IMR-90 (cell line): ENCODE measurements around the gene PPARG. TPM values are rescaled to one million over a fixed set of nuclear protein-coding genes. Genes with fewer than 3 reads are reported as not detected.

Experiments used
- ATAC-seq: fragments of 200-7000 bp; cut with Tn5 transposase; 2 replicates; pipeline ENCODE4 v1.9.1; 2020; ENCODE audit warnings: low read depth, mild to moderate bottlenecking, moderate library complexity
- BruUV-seq: library from RNA; stranded (reverse); fragments of 400-500 nt; replicated peaks from 2 replicates; lab custom pipeline; 2021; lab: Mats Ljungman, UMichigan
- CTCF ChIA-PET: fragments of 300-600 bp; formaldehyde crosslinking; extraction: SDS; loops from one replicate; lab custom pipeline; 2021; ENCODE audit warnings: antibody characterized with exemption; lab: Yijun Ruan, JAX
- POLR2A ChIA-PET: fragments of 300-600 bp; sonication (Branson Sonifier 250); formaldehyde crosslinking; loops from one replicate; lab custom pipeline; 2022; ENCODE audit warnings: antibody characterized with exemption; ENCODE audit not compliant: unreplicated experiment; lab: Charles Lee
- DNase-seq: peaks from one replicate; pipeline ENCODE4 v3.0.0; 2013
- H2AFZ ChIP-seq: replicated peaks from 2 replicates; pipeline ENCODE3; 2013; ENCODE audit warnings: low read length, mild to moderate bottlenecking; ENCODE audit not compliant: poor library complexity
- H2AK5ac ChIP-seq: 2 replicates; pipeline ENCODE4 v1.6.1; 2013; ENCODE audit warnings: low read depth, low read length, inconsistent platforms
- H2AK9ac ChIP-seq: replicated peaks from 2 replicates; pipeline ENCODE3; 2013; ENCODE audit warnings: mild to moderate bottlenecking, low read depth, low read length, moderate library complexity; ENCODE audit not compliant: poor library complexity
- H2BK120ac ChIP-seq: 2 replicates; pipeline ENCODE4 v1.6.1; 2013; ENCODE audit warnings: low read depth, low read length, inconsistent platforms
- H2BK15ac ChIP-seq: 3 replicates; pipeline ENCODE4 v1.6.1; 2013; ENCODE audit warnings: low read depth, low read length, inconsistent platforms
- H2BK20ac ChIP-seq: 2 replicates; pipeline ENCODE4 v1.6.1; 2013; ENCODE audit warnings: low read depth, mild to moderate bottlenecking, inconsistent platforms, low read length, moderate library complexity
- H2BK5ac ChIP-seq: 2 replicates; pipeline ENCODE4 v1.6.1; 2013; ENCODE audit warnings: mild to moderate bottlenecking, low read depth, low read length, inconsistent platforms; ENCODE audit not compliant: poor library complexity, severe bottlenecking
- H3K14ac ChIP-seq: replicated peaks from 2 replicates; pipeline ENCODE4 v1.6.1; 2013; ENCODE audit warnings: low read depth, low read length, inconsistent platforms
- H3K18ac ChIP-seq: 2 replicates; pipeline ENCODE4 v1.6.1; 2013; ENCODE audit warnings: low read depth, low read length, control low read depth
- H3K23ac ChIP-seq: 2 replicates; pipeline ENCODE4 v1.6.1; 2013; ENCODE audit warnings: low read depth, low read length, inconsistent platforms
- H3K27ac ChIP-seq: 2 replicates; pipeline ENCODE4 v1.5.1; 2013; ENCODE audit warnings: mild to moderate bottlenecking, control low read depth, low read length; ENCODE audit not compliant: insufficient read depth
- H3K27me3 ChIP-seq: 2 replicates; pipeline ENCODE4 v1.6.1; 2013; ENCODE audit warnings: low read length; ENCODE audit not compliant: control insufficient read depth, insufficient read depth
- H3K36me3 ChIP-seq: 2 replicates; pipeline ENCODE4 v1.6.1; 2013; ENCODE audit warnings: low read length, mixed read lengths; ENCODE audit not compliant: control insufficient read depth, insufficient read depth
- H3K4ac ChIP-seq: 2 replicates; pipeline ENCODE4 v1.6.1; 2013; ENCODE audit warnings: low read depth, low read length, inconsistent platforms
- H3K4me1 ChIP-seq: 2 replicates; pipeline ENCODE4 v1.6.1; 2013; ENCODE audit warnings: low read length, mixed read lengths; ENCODE audit not compliant: control insufficient read depth, insufficient read depth
- H3K4me2 ChIP-seq: 2 replicates; pipeline ENCODE4 v1.6.1; 2013; ENCODE audit warnings: low read depth, mild to moderate bottlenecking, control low read depth, low read length, moderate library complexity
- H3K4me3 ChIP-seq: 2 replicates; pipeline ENCODE4 v1.5.1; 2013; ENCODE audit warnings: low read depth, mild to moderate bottlenecking, control low read depth, low read length, moderate library complexity; ENCODE audit not compliant: insufficient read depth
- H3K56ac ChIP-seq: 2 replicates; pipeline ENCODE4 v1.6.1; 2013; ENCODE audit warnings: low read length, inconsistent platforms; ENCODE audit not compliant: insufficient read depth; ENCODE audit errors: extremely low read depth
- H3K79me1 ChIP-seq, 2 experiments: 2 replicates each; pipeline ENCODE4 v1.6.1; 2013; ENCODE audit warnings: low read length in 2 of 2, inconsistent platforms in 1 of 2, low read depth in 1 of 2
- H3K9ac ChIP-seq: 2 replicates; pipeline ENCODE4 v1.6.1; 2013; ENCODE audit warnings: low read depth, low read length, control low read depth
- H3K9me1 ChIP-seq: 2 replicates; pipeline ENCODE4 v1.6.1; 2013; ENCODE audit warnings: low read length, inconsistent platforms; ENCODE audit not compliant: insufficient read depth
- H3K9me3 ChIP-seq: 2 replicates; pipeline ENCODE4 v1.6.1; 2013; ENCODE audit warnings: low read length; ENCODE audit not compliant: control insufficient read depth, insufficient read depth
- H4K20me1 ChIP-seq: 2 replicates; pipeline ENCODE4 v1.6.1; 2013; ENCODE audit warnings: low read length, inconsistent platforms; ENCODE audit not compliant: insufficient read depth
- H4K5ac ChIP-seq: 2 replicates; pipeline ENCODE4 v1.6.1; 2013; ENCODE audit warnings: mild to moderate bottlenecking, low read depth, low read length, control low read depth
- H4K8ac ChIP-seq, 2 experiments: 2 replicates each; pipeline ENCODE4 v1.6.1; 2013; ENCODE audit warnings: low read depth in 2 of 2, low read length in 2 of 2, control low read depth in 1 of 2, inconsistent platforms in 1 of 2
- H4K91ac ChIP-seq: 2 replicates; pipeline ENCODE4 v1.6.1; 2013; ENCODE audit warnings: low read depth, low read length, inconsistent platforms; ENCODE audit not compliant: insufficient read depth
- CEBPB ChIP-seq: IDR thresholded peaks from 2 replicates; pipeline ENCODE4 v1.6.1; 2012; ENCODE audit warnings: low read depth, low read length, improper control_type of control experiment
- CHD1 ChIP-seq: IDR thresholded peaks from 2 replicates; pipeline ENCODE4 v1.6.1; 2012; ENCODE audit warnings: low read depth, low read length, improper control_type of control experiment
- FOS ChIP-seq: fragments of 150-350 bp; IDR thresholded peaks from 2 replicates; pipeline ENCODE4 v1.6.1; 2016; ENCODE audit warnings: low read depth, low read length
- MAFK ChIP-seq: IDR thresholded peaks from 2 replicates; pipeline ENCODE4 v1.6.1; 2012; ENCODE audit warnings: low read depth, low read length, improper control_type of control experiment
- MXI1 ChIP-seq: IDR thresholded peaks from 2 replicates; pipeline ENCODE4 v1.6.1; 2012; ENCODE audit warnings: low read depth, mild to moderate bottlenecking, low read length, moderate library complexity, borderline replicate concordance
- POLR2A ChIP-seq: IDR thresholded peaks from 2 replicates; pipeline ENCODE4 v1.6.1; 2012; ENCODE audit warnings: mild to moderate bottlenecking, low read depth, low read length
- RAD21 ChIP-seq: IDR thresholded peaks from 2 replicates; pipeline ENCODE4 v1.6.1; 2012; ENCODE audit warnings: low read length, improper control_type of control experiment
- RCOR1 ChIP-seq: IDR thresholded peaks from 2 replicates; pipeline ENCODE4 v1.6.1; 2012; ENCODE audit warnings: mild to moderate bottlenecking, low read length, improper control_type of control experiment; ENCODE audit not compliant: insufficient replicate concordance
- RFX5 ChIP-seq: IDR thresholded peaks from 2 replicates; pipeline ENCODE4 v1.8.0; 2012; ENCODE audit warnings: low read depth, mild to moderate bottlenecking, low read length, moderate library complexity
- SMC3 ChIP-seq: fragments of 150-350 bp; IDR thresholded peaks from 2 replicates; pipeline ENCODE4 v1.6.1; 2016; ENCODE audit warnings: low read depth, mild to moderate bottlenecking, antibody characterized with exemption, low read length, moderate library complexity
- WGBS, 2 experiments: methylation state at CpG; one replicate each; pipeline versions ENCODE4 v1.1.5 to v1.1.7; 2013; ENCODE audit warnings: missing lambda C conversion rate in 2 of 2; ENCODE audit not compliant: insufficient read length in 1 of 2; ENCODE audit errors: extremely low coverage in 2 of 2; 5-methylcytosine and 5-hydroxymethylcytosine counted together
- dilution Hi-C: fragments of 300-500 bp; cut with HindIII; formaldehyde crosslinking; loops from one replicate; pipeline ENCODE4 v1.14.3; 2018; ENCODE audit warnings: low sequenced_read_pairs; ENCODE audit not compliant: unreplicated experiment
- in situ Hi-C: fragments of 300-500 bp; cut with MboI; formaldehyde crosslinking; loops from 3 replicates; pipeline ENCODE4 v1.14.3; 2019; ENCODE audit warnings: low sequenced_read_pairs, inconsistent platforms, mixed read lengths
- intact Hi-C: fragments of 100-400 bp; cut with micrococcal nuclease; formaldehyde crosslinking; loops from 2 replicates; pipeline ENCODE4 v1.10.0; 2022
- polyA plus RNA-seq, 3 experiments: library from polyadenylated mRNA; depleted of rRNA; stranded (reverse); fragments of >200 nt; gene quantifications; 2 replicates each; pipeline ENCODE4 v1.2.3, GENCODE V29; 2012; ENCODE audit warnings: low replicate concordance in 1 of 3
- total RNA-seq: library from RNA; depleted of rRNA; stranded (reverse); fragments of >200 nt; gene quantifications from 2 replicates; pipeline ENCODE4 v1.2.3, GENCODE V29; 2012
- TF ChIP-seq, protein P1 (sequence below): fragments of 150-350 bp; IDR thresholded peaks from 2 replicates; pipeline ENCODE4 v1.6.1; 2016; ENCODE audit warnings: low read depth, mild to moderate bottlenecking, low read length, moderate library complexity, borderline replicate concordance
- TF ChIP-seq, protein P2 (sequence below): conservative IDR thresholded peaks from 2 replicates; pipeline ENCODE4 v1.5.1; 2012; ENCODE audit warnings: mild to moderate bottlenecking, low read depth, low read length, improper control_type of control experiment
- TF ChIP-seq, protein P3 (sequence below): fragments of 150-350 bp; IDR thresholded peaks from 2 replicates; pipeline ENCODE4 v1.6.1; 2017; ENCODE audit warnings: mild to moderate bottlenecking, antibody characterized with exemption, low read length, low read depth

Gene PPARG
- total and polyA plus RNA-seq, 2 of the 4 experiments (the other 2 are of a cell fraction): 11.2 to 23.8 TPM

DNA sequence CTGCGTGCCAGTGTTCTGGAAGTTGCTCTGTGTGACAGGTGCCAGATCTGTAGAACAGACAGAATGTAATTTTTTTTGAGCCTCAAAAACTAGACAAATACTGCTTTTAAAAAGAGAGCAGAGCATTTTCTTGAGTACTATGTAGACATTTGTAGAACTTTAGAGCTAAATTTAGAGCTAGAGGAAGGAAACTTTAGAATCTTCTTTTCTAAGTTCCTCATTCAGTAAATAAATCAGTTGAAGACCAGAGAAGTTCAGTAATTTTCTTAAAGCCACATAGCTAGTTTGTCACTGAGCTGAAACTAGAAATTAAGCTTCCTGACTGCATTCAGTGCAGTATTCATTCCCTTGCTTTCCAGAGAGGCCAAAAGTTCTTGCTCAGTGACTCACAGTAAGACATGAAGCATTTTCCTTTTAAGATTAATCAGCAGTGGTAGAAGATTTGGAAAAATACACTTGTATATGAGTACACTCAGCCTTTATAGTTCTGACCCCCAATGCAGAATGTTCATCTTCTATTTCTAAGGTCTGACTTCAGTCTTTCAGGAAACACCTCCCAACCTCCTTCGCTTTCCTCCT lies 111.8 kb downstream of the PPARG start:
- Histone ChIP-seq H3K9me1 (peaks cover 5% of the 10 kb centered on the region; the same call in 1 of the 2 replicates), H3K23ac (no peak overlapping the region), H3K27ac (no peak overlapping the region), H3K79me1 (no peaks in the 10 kb centered on the region), H3K9ac (no peak overlapping the region), H2BK20ac (peak overlapping the region; percentile 66), H3K56ac (no peak overlapping the region), H3K27me3 (no peaks in the 10 kb centered on the region), H2AK5ac (peak overlapping the region; percentile 40; the same call in 1 of the 2 replicates), H3K4me2 (peak overlapping the region; percentile 41; the same call in 1 of the 2 replicates), H4K20me1 (no peaks in the 10 kb centered on the region), H3K4ac (peak overlapping the region; percentile 62; the same call in 1 of the 2 replicates), H3K4me3 (no peak overlapping the region), H3K4me1 (peaks cover 6% of the 10 kb centered on the region), H2BK15ac (peak overlapping the region; percentile 43; the same call in 2 of the 3 replicates), H3K9me3 (no peaks in the 10 kb centered on the region), H2AK9ac (no peak overlapping the region), H3K18ac (peak overlapping the region; percentile 69; the same call in 1 of the 2 replicates), H4K5ac (no peak overlapping the region), H3K36me3 (no peaks in the 10 kb centered on the region), H4K91ac (peak overlapping the region; percentile 10; the same call in 1 of the 2 replicates), H2BK5ac (peak overlapping the region; percentile 43), H2AFZ (no peak overlapping the region), H3K14ac (peak overlapping the region; percentile 60; the same call in 1 of the 2 replicates), H4K8ac (peak overlapping the region in 1 of 2 experiments; percentile 63; a peak in 2 of 4 replicates), H2BK120ac (peak overlapping the region; percentile 64; the same call in 1 of the 2 replicates)
- WGBS, 2 experiments: no CpG with 5 or more reads among the region's 2 CpGs
- intact Hi-C loops: no loop called here
- CTCF ChIA-PET: interaction anchor here (1.3 kb wide), 1 partner anchor 263 kb away, joined by 3 read pairs; no protein-coding TSS in a partner anchor
- dilution Hi-C loops: no loop called here
- TF ChIP-seq MAFK (peak; percentile 14; the same call in 1 of the 2 replicates), SMC3 (no peak), RFX5 (no peak), CEBPB (no peak), POLR2A (no peak), RCOR1 (peak; percentile 53), CHD1 (no peak), RAD21 (no peak), FOS (peak; percentile 57), MXI1 (no peak)
- TF ChIP-seq, protein P1, sequence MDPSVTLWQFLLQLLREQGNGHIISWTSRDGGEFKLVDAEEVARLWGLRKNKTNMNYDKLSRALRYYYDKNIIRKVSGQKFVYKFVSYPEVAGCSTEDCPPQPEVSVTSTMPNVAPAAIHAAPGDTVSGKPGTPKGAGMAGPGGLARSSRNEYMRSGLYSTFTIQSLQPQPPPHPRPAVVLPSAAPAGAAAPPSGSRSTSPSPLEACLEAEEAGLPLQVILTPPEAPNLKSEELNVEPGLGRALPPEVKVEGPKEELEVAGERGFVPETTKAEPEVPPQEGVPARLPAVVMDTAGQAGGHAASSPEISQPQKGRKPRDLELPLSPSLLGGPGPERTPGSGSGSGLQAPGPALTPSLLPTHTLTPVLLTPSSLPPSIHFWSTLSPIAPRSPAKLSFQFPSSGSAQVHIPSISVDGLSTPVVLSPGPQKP: no peak
- TF ChIP-seq, protein P2, sequence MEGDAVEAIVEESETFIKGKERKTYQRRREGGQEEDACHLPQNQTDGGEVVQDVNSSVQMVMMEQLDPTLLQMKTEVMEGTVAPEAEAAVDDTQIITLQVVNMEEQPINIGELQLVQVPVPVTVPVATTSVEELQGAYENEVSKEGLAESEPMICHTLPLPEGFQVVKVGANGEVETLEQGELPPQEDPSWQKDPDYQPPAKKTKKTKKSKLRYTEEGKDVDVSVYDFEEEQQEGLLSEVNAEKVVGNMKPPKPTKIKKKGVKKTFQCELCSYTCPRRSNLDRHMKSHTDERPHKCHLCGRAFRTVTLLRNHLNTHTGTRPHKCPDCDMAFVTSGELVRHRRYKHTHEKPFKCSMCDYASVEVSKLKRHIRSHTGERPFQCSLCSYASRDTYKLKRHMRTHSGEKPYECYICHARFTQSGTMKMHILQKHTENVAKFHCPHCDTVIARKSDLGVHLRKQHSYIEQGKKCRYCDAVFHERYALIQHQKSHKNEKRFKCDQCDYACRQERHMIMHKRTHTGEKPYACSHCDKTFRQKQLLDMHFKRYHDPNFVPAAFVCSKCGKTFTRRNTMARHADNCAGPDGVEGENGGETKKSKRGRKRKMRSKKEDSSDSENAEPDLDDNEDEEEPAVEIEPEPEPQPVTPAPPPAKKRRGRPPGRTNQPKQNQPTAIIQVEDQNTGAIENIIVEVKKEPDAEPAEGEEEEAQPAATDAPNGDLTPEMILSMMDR: no peak
- TF ChIP-seq, protein P3, sequence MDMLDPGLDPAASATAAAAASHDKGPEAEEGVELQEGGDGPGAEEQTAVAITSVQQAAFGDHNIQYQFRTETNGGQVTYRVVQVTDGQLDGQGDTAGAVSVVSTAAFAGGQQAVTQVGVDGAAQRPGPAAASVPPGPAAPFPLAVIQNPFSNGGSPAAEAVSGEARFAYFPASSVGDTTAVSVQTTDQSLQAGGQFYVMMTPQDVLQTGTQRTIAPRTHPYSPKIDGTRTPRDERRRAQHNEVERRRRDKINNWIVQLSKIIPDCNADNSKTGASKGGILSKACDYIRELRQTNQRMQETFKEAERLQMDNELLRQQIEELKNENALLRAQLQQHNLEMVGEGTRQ: no peak
- ATAC-seq (peak; percentile 88), DNase-seq (peak; percentile 86)
- POLR2A ChIA-PET: interaction anchor here (0.6 kb wide), 1 partner anchor 69 kb away, joined by 3 read pairs; no protein-coding TSS in a partner anchor
- in situ Hi-C loops: no loop called here
- BruUV-seq: no TSS peak
